ENCODE data around the gene ZNF497. TPM values are rescaled to one million over a fixed set of nuclear protein-coding genes. Genes with fewer than 3 reads are reported as not detected.

ZNF497 gene
- total RNA-seq, 1 experiment from 2014 or later, result 3.0 TPM

DNA sequence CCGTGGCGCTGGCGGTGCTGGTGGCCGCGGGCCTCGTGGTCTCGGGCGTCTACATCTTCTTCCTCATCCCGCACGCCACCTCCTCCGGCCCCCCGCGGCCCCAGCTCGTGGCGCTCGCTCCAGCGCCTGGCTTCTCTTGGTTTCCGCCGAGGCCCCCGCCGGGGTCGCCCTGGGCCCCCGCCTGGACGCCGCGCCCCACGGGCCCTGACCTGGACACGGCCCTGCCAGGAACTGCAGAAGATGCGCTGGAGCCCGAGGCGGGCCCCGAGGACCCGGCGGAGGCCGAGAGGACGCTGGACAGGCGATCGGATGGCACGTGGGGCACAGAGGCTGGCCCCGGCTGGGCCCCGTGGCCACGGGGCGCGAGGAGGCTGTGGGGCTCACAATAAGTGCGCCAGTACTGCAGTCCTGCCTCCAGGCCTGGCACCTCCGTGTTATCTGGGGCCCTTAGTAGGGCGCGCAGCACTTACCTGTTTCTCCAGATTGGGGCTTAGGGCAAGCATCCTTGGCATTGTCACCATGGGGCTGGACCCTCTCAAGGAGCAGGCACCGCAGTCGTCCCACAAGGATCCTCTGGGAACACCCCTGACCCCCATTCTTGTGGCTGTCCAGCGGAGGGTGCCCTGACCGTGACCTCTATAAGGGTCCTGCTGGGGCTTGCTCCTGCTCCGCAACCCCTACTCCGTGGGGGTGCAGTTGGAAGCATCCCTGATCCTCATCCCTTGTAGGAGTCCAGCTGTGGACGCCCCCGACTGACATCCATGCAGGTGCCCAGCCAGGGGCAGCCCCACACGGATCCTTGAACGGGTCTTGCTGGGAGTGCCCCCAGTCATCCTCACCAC, 34.4 kb upstream of the ZNF497 start:
- no peaks in the 10 kb centered on the region for H3K27me3 ChIP-seq
- no peak overlapping the region for H3K4me3 ChIP-seq
- DNase-seq, result no peak
- H3K9me3 ChIP-seq, result no peaks in the 10 kb centered on the region
- H3K36me3 ChIP-seq, result peaks cover 42% of the 10 kb centered on the region

DNA sequence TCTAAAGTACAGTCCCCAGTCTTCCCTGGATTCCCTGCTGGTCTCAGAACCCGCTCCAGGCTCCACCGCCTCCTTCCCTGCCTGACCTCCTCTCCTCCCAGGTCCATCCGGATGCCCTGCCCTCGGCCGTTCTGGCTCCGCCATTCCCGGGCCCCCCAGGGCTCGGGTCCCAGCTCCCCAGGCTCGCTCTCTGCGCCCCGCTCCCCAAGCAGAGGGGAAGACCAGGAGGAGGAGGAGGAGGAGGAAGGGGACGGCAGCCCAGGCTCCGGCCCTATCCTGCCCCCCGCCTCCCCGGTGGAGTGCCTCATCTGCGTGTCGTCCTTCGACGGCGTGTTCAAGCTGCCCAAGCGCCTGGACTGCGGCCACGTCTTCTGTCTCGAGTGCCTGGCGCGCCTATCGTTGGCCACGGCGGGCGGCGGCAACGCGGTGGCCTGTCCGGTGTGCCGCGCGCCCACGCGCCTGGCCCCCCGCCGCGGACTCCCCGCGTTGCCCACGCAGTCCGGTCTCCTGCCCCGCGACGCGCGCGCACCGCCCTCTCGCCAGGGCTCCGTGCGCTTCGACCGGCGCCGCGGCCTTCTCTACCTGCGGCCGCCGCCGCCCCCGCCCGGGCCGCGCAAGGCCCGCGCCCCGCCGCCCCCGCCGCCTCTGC, 33.6 kb upstream of the ZNF497 start:
- Histone ChIP-seq H3K36me3 (peaks cover 50% of the 10 kb centered on the region), H3K4me3 (no peak overlapping the region)

DNA sequence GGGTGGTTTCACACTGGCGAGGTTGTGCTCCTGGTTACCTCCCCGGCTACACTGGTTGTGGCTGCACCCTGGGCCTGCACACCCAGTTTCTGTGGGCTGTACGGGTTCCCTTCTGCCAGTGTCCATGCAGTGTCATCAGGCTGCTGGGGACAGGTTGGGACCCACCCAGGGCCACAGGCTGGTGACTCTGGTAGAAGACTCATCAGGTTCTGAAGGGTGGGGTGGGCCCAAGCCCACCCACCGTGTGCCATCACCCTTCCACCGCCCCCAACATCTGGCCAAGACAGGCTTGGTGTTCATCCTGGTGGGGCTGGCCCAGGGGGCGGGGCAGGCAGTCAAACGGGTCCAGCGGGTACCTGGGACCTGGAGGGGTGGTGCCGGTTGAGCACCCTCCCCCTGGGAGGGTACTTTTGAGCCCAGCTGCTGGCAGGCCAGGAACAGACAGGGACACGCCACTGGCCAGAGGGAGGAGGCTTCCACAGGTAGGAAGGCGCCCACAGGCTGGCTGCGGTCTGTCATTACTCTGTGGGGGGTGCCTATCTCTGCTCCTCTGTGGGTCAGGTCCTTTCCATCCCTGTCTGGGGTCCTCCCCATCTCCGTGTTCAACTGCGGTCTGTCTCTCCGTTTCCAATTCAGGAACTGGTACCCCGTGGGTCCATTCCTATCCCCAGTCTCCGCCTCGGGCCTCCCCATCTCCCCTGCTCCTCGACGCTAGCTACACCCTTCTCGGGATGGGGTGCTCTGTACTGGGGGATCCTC, 32.8 kb upstream of the ZNF497 start, which contains the start of gene RNF225:
RNF225 (plus strand) TSS at position 437 of the 759 bp plus-strand sequence. CDS start 434 bp downstream, outside the sequence.
- Histone ChIP-seq H3K36me3 (peaks cover 57% of the 10 kb centered on the region), H3K9me3 (no peaks in the 10 kb centered on the region), H3K27me3 (no peaks in the 10 kb centered on the region), H3K4me3 (no peak within 1 kb of the TSS)
- no peak for DNase-seq

More for the DNA sequence above, 33.6 kb upstream of the ZNF497 start:
- DNase-seq, result no peak
- no peaks in the 10 kb centered on the region for H3K9me3 ChIP-seq
- H3K27me3 ChIP-seq, result no peaks in the 10 kb centered on the region

DNA sequence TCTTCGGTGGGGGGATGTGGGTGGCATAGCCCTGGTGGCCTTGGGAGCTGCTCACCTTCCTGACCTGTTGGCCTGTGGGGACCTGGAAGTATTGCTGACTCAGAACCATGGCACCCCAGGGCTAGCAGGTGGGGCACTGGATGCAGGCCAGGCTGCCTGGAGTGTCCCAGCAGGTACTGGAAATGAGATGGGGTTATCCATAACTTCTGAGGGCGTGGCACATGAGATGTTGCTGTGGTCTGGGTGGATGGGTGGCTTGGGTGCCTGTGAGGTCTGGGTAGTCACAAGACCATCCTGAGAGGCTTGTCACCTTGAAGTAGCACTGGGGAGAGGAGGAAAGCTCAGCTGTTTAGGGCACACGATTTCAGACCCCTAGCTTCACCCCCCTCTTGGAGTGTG, 32.3 kb upstream of the ZNF497 start:
- Histone ChIP-seq H3K27me3 (no peaks in the 10 kb centered on the region), H3K36me3 (peaks cover 63% of the 10 kb centered on the region), H3K4me3 (no peak overlapping the region), H3K9me3 (no peaks in the 10 kb centered on the region)
- DNase-seq, result no peak

DNA sequence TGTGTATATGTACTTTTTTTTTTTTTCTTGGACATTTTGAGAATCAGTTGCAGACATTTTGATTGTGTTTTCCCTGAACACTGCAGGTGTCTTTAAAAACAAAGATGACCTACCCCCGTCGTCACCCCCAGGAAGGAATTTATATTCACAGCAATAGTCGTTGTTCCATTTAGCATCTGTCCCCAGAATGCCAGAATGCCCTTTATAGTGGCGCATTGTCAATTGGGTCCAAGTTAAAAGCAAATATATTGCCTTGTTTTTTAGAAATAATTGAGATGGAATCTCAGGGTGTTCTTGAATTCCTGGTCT, 31.1 kb upstream of the ZNF497 start:
- Histone ChIP-seq H3K27me3 (no peaks in the 10 kb centered on the region), H3K36me3 (peaks cover 74% of the 10 kb centered on the region), H3K4me3 (no peak overlapping the region), H3K9me3 (no peaks in the 10 kb centered on the region)
- no peak for DNase-seq

DNA sequence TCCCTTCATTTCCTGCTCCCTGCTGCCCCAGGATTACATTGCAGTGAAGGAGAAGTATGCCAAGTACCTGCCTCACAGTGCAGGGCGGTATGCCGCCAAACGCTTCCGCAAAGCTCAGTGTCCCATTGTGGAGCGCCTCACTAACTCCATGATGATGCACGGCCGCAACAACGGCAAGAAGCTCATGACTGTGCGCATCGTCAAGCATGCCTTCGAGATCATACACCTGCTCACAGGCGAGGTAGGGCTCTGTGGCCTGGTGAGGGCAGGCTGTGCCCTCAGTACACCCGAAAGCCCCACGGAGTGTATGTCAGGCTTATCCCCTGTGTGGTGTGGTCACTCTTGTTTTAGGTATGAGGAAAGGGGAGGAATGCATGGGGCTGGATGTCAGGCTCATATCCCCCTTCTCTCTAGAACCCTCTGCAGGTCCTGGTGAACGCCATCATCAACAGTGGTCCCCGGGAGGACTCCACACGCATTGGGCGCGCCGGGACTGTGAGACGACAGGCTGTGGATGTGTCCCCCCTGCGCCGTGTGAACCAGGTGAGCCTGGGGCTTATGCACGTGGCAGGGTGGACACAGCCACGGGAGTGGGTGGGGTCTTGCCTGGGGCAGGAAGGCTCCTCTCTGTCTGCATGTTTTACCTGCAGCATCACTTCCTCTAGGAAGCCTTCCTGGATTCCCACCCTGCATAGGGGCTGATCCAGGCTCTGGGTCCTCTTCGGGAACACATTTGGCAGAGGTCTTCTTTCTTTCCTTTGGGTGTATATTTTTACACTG, 30.6 kb upstream of the ZNF497 start:
- no peak overlapping the region for H3K4me3 ChIP-seq
- H3K36me3 ChIP-seq, result peaks cover 78% of the 10 kb centered on the region
- no peaks in the 10 kb centered on the region for H3K27me3 ChIP-seq
- no peak for DNase-seq
- no peaks in the 10 kb centered on the region for H3K9me3 ChIP-seq

DNA sequence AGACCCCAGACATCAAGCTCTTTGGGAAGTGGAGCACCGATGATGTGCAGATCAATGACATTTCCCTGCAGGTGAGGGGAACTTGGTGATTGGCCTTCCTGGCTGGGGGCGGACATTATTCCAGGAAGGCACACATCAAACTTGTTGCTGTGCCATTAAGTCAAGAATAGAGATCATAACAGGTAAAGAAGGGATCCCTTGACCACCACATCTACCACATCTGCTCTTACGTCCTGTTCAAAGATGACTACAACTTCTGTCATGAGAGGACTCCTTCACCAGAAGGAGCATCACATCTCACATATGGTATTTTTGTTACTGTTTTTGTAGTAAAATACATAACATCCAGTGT, 25.6 kb upstream of the ZNF497 start:
- Histone ChIP-seq H3K27me3 (no peaks in the 10 kb centered on the region), H3K9me3 (no peaks in the 10 kb centered on the region), H3K36me3 (peaks cover 59% of the 10 kb centered on the region), H3K4me3 (peak overlapping the region; percentile 97)
- no peak for DNase-seq

DNA sequence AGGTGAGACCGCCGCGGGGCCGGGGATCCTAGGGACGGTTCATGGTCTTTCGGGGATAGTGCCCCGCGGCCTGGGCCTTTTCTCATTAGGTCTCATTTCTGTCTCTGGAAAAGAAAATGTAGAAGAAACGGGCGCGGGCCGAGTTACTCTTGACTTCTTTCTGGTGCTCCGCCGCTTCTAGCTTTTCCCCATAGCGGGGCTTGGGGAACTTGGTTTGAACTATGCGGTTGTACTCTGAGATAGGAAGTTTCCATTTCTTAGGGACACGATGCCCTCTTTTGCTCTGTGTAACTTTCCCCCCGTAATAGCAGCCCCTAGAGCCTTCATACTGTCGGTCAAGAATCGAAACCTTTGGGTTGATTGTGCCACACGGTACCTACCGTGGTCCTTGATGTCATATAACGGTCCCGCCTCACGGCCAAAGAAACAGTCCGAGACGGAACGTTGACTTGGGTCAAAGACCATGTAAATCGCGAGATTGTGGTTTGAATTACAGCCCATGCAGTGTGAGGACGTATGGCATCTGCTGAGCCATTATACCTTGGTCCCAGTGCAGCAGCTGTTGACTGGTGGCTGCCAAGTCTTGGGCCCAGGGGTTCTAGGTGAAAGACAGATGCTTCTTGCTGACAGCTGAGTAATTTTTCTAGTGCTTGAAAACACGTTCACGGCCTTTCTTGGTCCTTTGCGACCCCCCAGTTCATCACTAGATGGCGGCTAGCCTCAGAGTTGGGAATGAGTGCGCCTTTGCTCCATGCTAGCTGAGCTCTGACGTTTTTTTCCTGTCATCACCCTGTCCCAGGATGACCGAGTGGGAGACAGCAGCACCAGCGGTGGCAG, 25.0 kb upstream of the ZNF497 start:
- no peak for DNase-seq
- peaks cover 56% of the 10 kb centered on the region for H3K36me3 ChIP-seq
- H3K4me3 ChIP-seq, result peak overlapping the region; percentile 97
- no peaks in the 10 kb centered on the region for H3K27me3 ChIP-seq
- no peaks in the 10 kb centered on the region for H3K9me3 ChIP-seq

DNA sequence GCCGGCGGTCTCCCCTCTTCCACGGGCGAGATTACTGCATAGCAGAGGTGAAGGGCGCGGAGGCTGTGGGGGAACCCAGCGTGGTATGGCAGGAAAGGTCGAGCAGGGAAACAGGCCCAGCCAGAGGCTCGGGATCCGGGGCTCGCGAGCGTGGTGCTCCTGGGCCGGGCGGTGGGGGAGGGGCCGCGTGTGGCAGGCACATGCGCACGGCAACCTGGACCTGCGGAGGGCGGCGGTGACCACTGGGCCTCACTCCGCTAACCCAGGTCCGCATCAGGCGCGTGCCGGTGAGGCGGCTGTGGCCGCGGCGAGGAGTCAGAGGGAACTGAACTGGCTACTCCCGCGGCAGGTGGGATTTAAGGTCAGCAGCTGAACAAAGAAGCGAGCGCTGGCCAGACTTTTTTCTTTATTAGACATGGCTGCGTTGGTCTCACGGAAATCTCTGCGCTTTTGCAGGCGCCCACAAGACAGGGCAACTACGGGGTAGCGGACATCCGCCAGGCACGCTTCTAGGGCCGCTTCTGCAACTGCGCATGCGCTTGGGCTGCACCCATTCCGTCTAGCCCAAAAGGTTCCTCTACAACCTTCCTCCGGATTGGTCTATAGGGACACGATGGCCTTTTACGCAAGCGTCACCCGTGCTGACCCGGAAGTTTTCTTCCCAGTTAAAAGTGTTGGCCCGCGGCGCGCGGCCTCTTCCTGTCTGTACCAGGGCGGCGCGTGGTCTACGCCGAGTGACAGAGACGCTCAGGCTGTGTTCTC, 24.2 kb upstream of the ZNF497 start, which contains the start of gene RPS5:
RPS5 (plus strand) TSS at position 694 of the 762 bp plus-strand sequence. CDS start 869 bp downstream, outside the sequence.
- H3K27me3 ChIP-seq, result no peaks in the 10 kb centered on the region
- peak within 1 kb of the TSS; percentile 97 for H3K4me3 ChIP-seq
- peak; percentile 98 for DNase-seq
- no peaks in the 10 kb centered on the region for H3K9me3 ChIP-seq
- peaks cover 48% of the 10 kb centered on the region for H3K36me3 ChIP-seq

DNA sequence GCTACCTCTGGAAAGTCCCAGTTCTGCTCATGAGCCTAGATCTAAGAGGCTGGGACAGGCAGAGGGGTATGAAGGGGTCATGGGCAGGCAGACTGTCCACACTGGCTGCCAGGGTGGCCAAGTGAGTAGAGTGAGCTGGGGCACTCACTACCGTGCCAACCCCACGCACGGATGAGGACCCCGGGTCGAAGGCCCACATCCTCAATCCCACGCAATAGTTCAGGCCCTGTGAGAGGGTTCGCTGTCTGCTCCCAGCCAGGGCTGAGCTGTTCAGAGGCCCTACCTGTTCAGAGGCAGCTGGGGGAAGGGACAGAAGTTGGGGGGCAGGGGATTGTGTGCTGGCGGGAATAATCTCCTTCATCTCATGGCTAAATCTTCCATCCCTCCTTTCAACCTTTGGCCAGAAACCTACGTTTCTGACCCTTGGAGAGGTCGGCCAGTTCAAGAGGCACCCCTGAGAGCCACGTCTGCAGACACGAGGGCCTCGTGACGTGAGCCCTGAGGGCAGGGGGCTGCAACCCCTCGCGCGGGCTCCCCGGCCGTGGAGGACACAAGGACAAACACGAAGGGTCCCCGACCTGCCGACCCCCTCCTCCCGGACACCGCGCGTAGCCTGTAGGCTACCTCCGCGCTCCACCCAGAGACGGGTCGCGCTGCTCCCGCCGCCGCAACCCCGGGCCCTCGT, 23.5 kb upstream of the ZNF497 start:
- Histone ChIP-seq H3K4me3 (peak overlapping the region; percentile 97), H3K27me3 (no peaks in the 10 kb centered on the region), H3K36me3 (peaks cover 40% of the 10 kb centered on the region), H3K9me3 (no peaks in the 10 kb centered on the region)
- no peak for DNase-seq

DNA sequence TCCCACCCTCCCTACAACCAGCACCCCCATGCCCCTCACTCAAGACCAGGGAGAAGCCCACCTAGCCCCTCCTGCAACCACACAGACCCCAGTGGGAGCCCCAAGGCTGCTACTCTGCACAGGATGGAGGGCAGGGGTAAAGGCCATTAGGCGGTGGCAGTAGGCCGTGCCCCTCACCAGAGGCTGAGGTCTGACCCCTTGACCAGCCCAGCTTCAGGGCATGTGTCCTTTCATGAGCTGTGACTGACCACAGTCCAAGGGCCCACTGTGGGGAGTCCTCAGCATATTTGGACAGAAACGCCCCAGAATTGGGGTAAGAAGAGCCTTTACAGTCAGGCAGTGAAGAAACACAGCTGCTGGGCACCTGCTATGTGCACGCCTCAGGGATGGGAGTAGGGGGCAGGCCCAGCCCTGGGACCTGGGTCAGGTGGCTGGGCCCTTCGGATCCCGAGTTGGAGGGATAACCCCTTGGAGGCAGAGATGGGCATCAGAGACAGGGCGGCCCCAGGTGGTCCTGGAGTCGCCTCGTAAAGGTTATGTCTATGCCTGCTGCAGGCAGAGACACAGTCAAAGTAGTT, 22.9 kb upstream of the ZNF497 start:
- H3K36me3 ChIP-seq, result peaks cover 34% of the 10 kb centered on the region
- peak overlapping the region; percentile 97 for H3K4me3 ChIP-seq
- H3K9me3 ChIP-seq, result no peaks in the 10 kb centered on the region
- H3K27me3 ChIP-seq, result no peaks in the 10 kb centered on the region
- no peak for DNase-seq

DNA sequence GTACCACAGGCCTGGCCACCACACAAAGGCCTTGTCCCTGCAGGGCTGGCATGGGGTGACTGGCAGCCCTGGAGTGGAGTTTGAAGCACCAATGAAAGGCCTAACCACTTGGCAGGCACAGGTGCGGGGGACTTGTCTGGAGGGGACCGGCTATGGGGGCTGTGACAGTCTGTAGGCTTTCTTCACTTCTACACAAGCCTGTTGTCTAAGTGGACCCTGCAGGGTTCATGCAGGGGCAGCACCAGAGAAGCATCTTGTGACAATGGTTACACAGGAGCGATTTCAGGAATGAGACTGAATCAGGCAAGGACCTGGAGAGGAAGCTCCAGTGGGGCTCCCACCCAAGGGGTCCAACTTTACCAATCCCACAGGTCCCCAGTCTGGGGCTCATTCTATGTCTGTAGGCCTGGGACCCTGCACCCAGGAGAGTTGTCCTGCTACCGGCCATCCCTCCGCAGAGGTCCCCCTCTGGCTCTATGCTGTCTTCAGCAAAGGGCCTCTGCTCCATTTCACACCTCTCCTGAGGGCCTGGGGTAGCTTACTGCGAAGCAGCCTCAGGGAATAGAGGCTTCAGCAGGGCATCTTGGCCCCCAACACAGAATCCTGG, 20.5 kb upstream of the ZNF497 start:
- H3K27me3 ChIP-seq, result no peaks in the 10 kb centered on the region
- no peak for DNase-seq
- H3K36me3 ChIP-seq, result peaks cover 12% of the 10 kb centered on the region
- H3K9me3 ChIP-seq, result no peaks in the 10 kb centered on the region
- H3K4me3 ChIP-seq, result no peak overlapping the region

DNA sequence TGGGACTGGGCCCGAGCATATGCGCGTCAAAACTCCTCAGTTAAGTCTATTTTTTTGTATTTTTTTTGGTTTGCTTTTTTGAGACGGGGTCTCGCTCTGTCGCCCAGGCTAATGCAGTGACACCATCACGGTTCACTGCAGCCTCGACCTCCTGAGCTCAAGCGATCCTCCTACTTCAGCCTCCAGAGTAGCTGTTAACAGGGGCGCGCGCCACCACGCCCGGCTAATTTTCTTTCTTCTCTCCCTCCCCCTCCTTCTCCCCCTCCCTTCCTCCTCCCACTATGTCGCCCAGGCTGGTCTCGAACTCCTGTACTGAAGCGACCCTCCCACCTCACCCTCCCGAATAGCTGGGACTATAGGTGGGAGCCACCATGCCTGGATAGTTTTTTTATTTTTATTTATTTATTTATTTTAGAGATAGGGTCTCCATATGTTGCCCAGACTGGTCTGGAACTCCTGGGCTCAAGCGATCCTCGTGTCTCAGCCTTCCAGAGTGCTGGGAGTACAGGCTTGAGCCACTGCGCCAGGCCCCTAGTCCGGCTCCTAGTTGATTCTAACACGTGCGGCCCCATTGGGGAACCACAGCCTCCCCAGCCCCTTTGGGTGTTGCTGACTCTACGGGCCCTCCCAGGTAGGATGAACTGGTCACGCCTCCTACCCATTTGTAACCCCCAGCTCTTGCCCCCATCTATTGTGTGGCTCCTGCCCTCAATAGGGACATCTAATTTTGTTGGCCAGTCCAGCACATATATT, 19.1 kb upstream of the ZNF497 start:
- Histone ChIP-seq H3K36me3 (peaks cover 3% of the 10 kb centered on the region; the same call in 1 of the 2 replicates), H3K27me3 (no peaks in the 10 kb centered on the region), H3K4me3 (peak overlapping the region; percentile 93), H3K9me3 (no peaks in the 10 kb centered on the region)
- no peak for DNase-seq
